Measurements from ENCODE around the gene FIGN.

- TF ChIP-seq POLR2A (IDR thresholded peaks at IDR 0.05) (no peak), EP300 (IDR thresholded peaks at IDR 0.05) (no peak), POLR2AphosphoS5 (IDR thresholded peaks at IDR 0.05) (no peak)
- TF ChIP-seq, protein P1, sequence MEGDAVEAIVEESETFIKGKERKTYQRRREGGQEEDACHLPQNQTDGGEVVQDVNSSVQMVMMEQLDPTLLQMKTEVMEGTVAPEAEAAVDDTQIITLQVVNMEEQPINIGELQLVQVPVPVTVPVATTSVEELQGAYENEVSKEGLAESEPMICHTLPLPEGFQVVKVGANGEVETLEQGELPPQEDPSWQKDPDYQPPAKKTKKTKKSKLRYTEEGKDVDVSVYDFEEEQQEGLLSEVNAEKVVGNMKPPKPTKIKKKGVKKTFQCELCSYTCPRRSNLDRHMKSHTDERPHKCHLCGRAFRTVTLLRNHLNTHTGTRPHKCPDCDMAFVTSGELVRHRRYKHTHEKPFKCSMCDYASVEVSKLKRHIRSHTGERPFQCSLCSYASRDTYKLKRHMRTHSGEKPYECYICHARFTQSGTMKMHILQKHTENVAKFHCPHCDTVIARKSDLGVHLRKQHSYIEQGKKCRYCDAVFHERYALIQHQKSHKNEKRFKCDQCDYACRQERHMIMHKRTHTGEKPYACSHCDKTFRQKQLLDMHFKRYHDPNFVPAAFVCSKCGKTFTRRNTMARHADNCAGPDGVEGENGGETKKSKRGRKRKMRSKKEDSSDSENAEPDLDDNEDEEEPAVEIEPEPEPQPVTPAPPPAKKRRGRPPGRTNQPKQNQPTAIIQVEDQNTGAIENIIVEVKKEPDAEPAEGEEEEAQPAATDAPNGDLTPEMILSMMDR (IDR thresholded peaks at IDR 0.05) = no peak
Observed at GRCh38 chr2:163768881-163769695, 33.3 kb upstream of the FIGN start.

Data from upper lobe of left lung (tissue), 4 donors.